HCT116 (cell line): Measurements from ENCODE around the gene NRP1. TPM values are rescaled to one million over a fixed set of nuclear protein-coding genes. Genes with fewer than 3 reads are reported as not detected.
A peak's percentile ranks its signal among the peaks of the same experiment; 100 is the strongest.

Experiments used
- ATAC-seq: fragments of 200-7000 bp; cut with Tn5 transposase; 2 replicates; pipeline ENCODE4 v1.9.1; 2020; ENCODE audit warnings: mild to moderate bottlenecking, moderate library complexity
- BruUV-seq: library from RNA; stranded (reverse); fragments of 400-500 nt; replicated peaks from 2 replicates; lab custom pipeline; 2021; lab: Mats Ljungman, UMichigan
- CTCF ChIA-PET: fragments of 300-600 bp; sonication (Branson Sonifier 250); formaldehyde crosslinking; loops from one replicate; lab custom pipeline; 2021; ENCODE audit warnings: antibody characterized with exemption; lab: Charles Lee
- POLR2A ChIA-PET: fragments of 300-600, 350-600 bp; sonication (Branson Sonifier 250); formaldehyde crosslinking; loops from one replicate; lab custom pipeline; 2021; ENCODE audit warnings: antibody characterized with exemption; lab: Charles Lee
- RAD21 ChIA-PET, 2 experiments: fragments of 300-600 bp; sonication (Branson Sonifier 250); formaldehyde crosslinking; loops; one replicate each; lab custom pipeline; 2023; ENCODE audit warnings: low total read pairs in 2 of 2; ENCODE audit not compliant: uncharacterized antibody in 2 of 2, unreplicated experiment in 2 of 2, low non-redundant PET in 1 of 2; lab: Charles Lee
- DNase-seq: peaks from one replicate; pipeline ENCODE4 v3.0.0-alpha.2; 2010; ENCODE audit warnings: low read depth, low spot score
- H2AFZ ChIP-seq: fragments of 200-600 bp; shearing (Covaris generic), sonication (generic); 2 replicates; pipeline ENCODE4 v1.6.1; 2017; ENCODE audit warnings: low read depth, mixed run types, mixed read lengths, antibody characterized with exemption, low read length; ENCODE audit not compliant: poor library complexity, severe bottlenecking
- H3K27ac ChIP-seq: 2 replicates; pipeline ENCODE4 v1.5.1; 2012; ENCODE audit warnings: low read depth, low read length
- H3K27me3 ChIP-seq: fragments of 200-600 bp; sonication (generic); 2 replicates; pipeline ENCODE4 v1.6.1; 2016; ENCODE audit warnings: mixed run types, low read length, mixed read lengths; ENCODE audit not compliant: insufficient read depth
- H3K36me3 ChIP-seq, 2 experiments: fragments of 200-500 bp in 1 of 2; fragments of 200-600 bp in 1 of 2; sonication (Bioruptor generic) in 1 of 2; sonication (generic) in 1 of 2; 2 replicates each; pipeline versions ENCODE4 v1.5.1 to v1.6.1; 2014 to 2016; ENCODE audit warnings: low read length in 2 of 2, inconsistent platforms in 1 of 2, mixed read lengths in 1 of 2, mixed run types in 1 of 2; ENCODE audit not compliant: insufficient read depth in 2 of 2, control insufficient read depth in 1 of 2
- H3K4me1 ChIP-seq, 2 experiments: fragments of 200-600 bp in 1 of 2; sonication (generic) in 1 of 2; 2 replicates each; pipeline versions ENCODE4 v1.5.1 to v1.6.1; 2012 to 2017; ENCODE audit warnings: low read length in 2 of 2, inconsistent platforms in 1 of 2, mild to moderate bottlenecking in 1 of 2, mixed read lengths in 1 of 2, mixed run types in 1 of 2, moderate library complexity in 1 of 2; ENCODE audit not compliant: insufficient read depth in 2 of 2, control insufficient read depth in 1 of 2
- H3K4me2 ChIP-seq: fragments of 200-600 bp; sonication (generic); 2 replicates; pipeline ENCODE4 v1.6.1; 2017; ENCODE audit warnings: mixed run types, low read length, mixed read lengths
- H3K4me3 ChIP-seq, 2 experiments: fragments of 200-600 bp in 1 of 2; sonication (generic) in 1 of 2; replicated peaks in 1 of 2; 2 replicates each; pipeline ENCODE4 v1.5.1; 2011 to 2016; ENCODE audit warnings: low read length in 2 of 2, control low read depth in 1 of 2, low read depth in 1 of 2, mild to moderate bottlenecking in 1 of 2, mixed read lengths in 1 of 2, mixed run types in 1 of 2
- H3K79me2 ChIP-seq: fragments of 200-600 bp; sonication (generic); 2 replicates; pipeline ENCODE4 v1.6.1; 2017; ENCODE audit warnings: mild to moderate bottlenecking, mixed run types, low read length, moderate library complexity, mixed read lengths; ENCODE audit not compliant: insufficient read depth
- H3K9ac ChIP-seq: fragments of 200-600 bp; sonication (generic); 2 replicates; pipeline ENCODE4 v1.6.1; 2016; ENCODE audit warnings: low read length, mixed read lengths
- H3K9me2 ChIP-seq: fragments of 200-600 bp; sonication (generic), shearing (Covaris generic); 2 replicates; pipeline ENCODE4 v1.6.1; 2017; ENCODE audit warnings: mixed run types, mild to moderate bottlenecking, moderate library complexity; ENCODE audit not compliant: insufficient read depth
- H3K9me3 ChIP-seq, 2 experiments: fragments of 200-500 bp in 1 of 2; fragments of 200-600 bp in 1 of 2; sonication (Bioruptor generic) in 1 of 2; sonication (generic) in 1 of 2; 2 replicates each; pipeline ENCODE4 v1.6.1; 2014 to 2017; ENCODE audit warnings: low read length in 2 of 2, mixed read lengths in 2 of 2, inconsistent platforms in 1 of 2, low read depth in 1 of 2, mild to moderate bottlenecking in 1 of 2, mixed run types in 1 of 2, moderate library complexity in 1 of 2; ENCODE audit not compliant: control insufficient read depth in 1 of 2, insufficient read depth in 1 of 2
- H4K20me1 ChIP-seq: fragments of 200-600 bp; sonication (generic), shearing (Covaris generic); 2 replicates; pipeline ENCODE4 v1.6.1; 2017; ENCODE audit warnings: mixed run types, mild to moderate bottlenecking, moderate library complexity; ENCODE audit not compliant: insufficient read depth
- ATF3 ChIP-seq: IDR thresholded peaks from 2 replicates; pipeline ENCODE4 v1.6.1; 2012
- CBX3 ChIP-seq: IDR thresholded peaks from 2 replicates; pipeline ENCODE4 v1.6.1; 2012; ENCODE audit warnings: low read depth
- CEBPB ChIP-seq: IDR thresholded peaks from 2 replicates; pipeline ENCODE4 v1.6.1; 2012; ENCODE audit warnings: low read depth
- CTCF ChIP-seq, 3 experiments: fragments of 200-600 bp in 1 of 3; sonication (generic) in 1 of 3; IDR thresholded peaks in 2 of 3; conservative IDR thresholded peaks in 1 of 3; 2 replicates each; pipeline ENCODE4 v1.5.1; 2012 to 2017; ENCODE audit warnings: low read depth in 2 of 3, low read length in 2 of 3, antibody characterized with exemption in 1 of 3, borderline replicate concordance in 1 of 3, control low read depth in 1 of 3, mild to moderate bottlenecking in 1 of 3, mixed read lengths in 1 of 3, mixed run types in 1 of 3, moderate library complexity in 1 of 3; ENCODE audit not compliant: insufficient read depth in 1 of 3
- EGR1 ChIP-seq: IDR thresholded peaks from 2 replicates; pipeline ENCODE4 v1.6.1; 2012; ENCODE audit warnings: low read depth
- ELF1 ChIP-seq: IDR thresholded peaks from 2 replicates; pipeline ENCODE4 v1.6.1; 2012; ENCODE audit warnings: low read depth, borderline replicate concordance
- FOSL1 ChIP-seq: IDR thresholded peaks from 2 replicates; pipeline ENCODE4 v1.6.1; 2012; ENCODE audit warnings: low read depth
- JUND ChIP-seq: IDR thresholded peaks from 2 replicates; pipeline ENCODE4 v1.6.1; 2012
- MAX ChIP-seq: IDR thresholded peaks from 2 replicates; pipeline ENCODE4 v1.6.1; 2012
- POLR2A ChIP-seq: IDR thresholded peaks from 2 replicates; pipeline ENCODE4 v1.7.0; 2011; ENCODE audit warnings: borderline replicate concordance; ENCODE audit not compliant: insufficient read depth, insufficient read length; ENCODE audit errors: extremely low read depth
- POLR2AphosphoS5 ChIP-seq: IDR thresholded peaks from 2 replicates; pipeline ENCODE4 v1.6.1; 2011; ENCODE audit warnings: mild to moderate bottlenecking, low read depth, low read length, moderate library complexity
- RAD21 ChIP-seq: IDR thresholded peaks from 2 replicates; pipeline ENCODE4 v1.6.1; 2012; ENCODE audit warnings: low read depth, mild to moderate bottlenecking
- REST ChIP-seq: IDR thresholded peaks from 2 replicates; pipeline ENCODE4 v1.6.1; 2012; ENCODE audit warnings: low read depth
- SIN3A ChIP-seq: IDR thresholded peaks from 2 replicates; pipeline ENCODE4 v1.6.1; 2012; ENCODE audit warnings: low read depth
- SP1 ChIP-seq: IDR thresholded peaks from 2 replicates; pipeline ENCODE4 v1.6.1; 2012; ENCODE audit warnings: low read depth
- SRF ChIP-seq: IDR thresholded peaks from 2 replicates; pipeline ENCODE4 v1.6.1; 2012; ENCODE audit warnings: low read depth
- TCF7L2 ChIP-seq: IDR thresholded peaks from 2 replicates; pipeline ENCODE4 v1.7.0; 2011; ENCODE audit warnings: borderline replicate concordance, inconsistent platforms; ENCODE audit not compliant: insufficient read depth, insufficient read length; ENCODE audit errors: extremely low read depth
- YY1 ChIP-seq: IDR thresholded peaks from 2 replicates; pipeline ENCODE4 v1.6.1; 2011; ENCODE audit warnings: low read length, low read depth, moderate library complexity, mild to moderate bottlenecking; ENCODE audit not compliant: insufficient replicate concordance; ENCODE audit errors: extremely low read depth
- ZFX ChIP-seq: fragments of 450-650 bp; IDR thresholded peaks from 2 replicates; pipeline ENCODE4 v1.6.1; 2017
- ZNF274 ChIP-seq: fragments of 200-500 bp; sonication (Bioruptor generic); IDR thresholded peaks from 2 replicates; pipeline ENCODE4 v1.6.1; 2014; ENCODE audit warnings: mild to moderate bottlenecking, low read depth, low read length, inconsistent platforms
- intact Hi-C: fragments of 100-400 bp; cut with micrococcal nuclease; formaldehyde crosslinking; loops from 2 replicates; pipeline ENCODE4 v1.10.0; 2022
- total RNA-seq: library from RNA; stranded (reverse); gene quantifications from one replicate; pipeline ENCODE4 v1.2.1, GENCODE V29; 2021; ENCODE audit not compliant: unreplicated experiment

Gene NRP1
- total RNA-seq, 1 experiment from 2014 or later, result 3.8 TPM

GRCh38 chr10:33336582-33337325 is 2.3 kb upstream of the NRP1 start:
- no peaks in the 10 kb centered on the region for H3K9me2 ChIP-seq
- intact Hi-C loops, result loop anchor here (10.0 kb wide), 2 partner anchors 748 to 888 kb away; no protein-coding TSS in a partner anchor
- no peaks in the 10 kb centered on the region for H4K20me1 ChIP-seq
- TF ChIP-seq ZFX (no peak), CTCF (IDR thresholded peaks at IDR 0.05 in 2 of 3, conservative IDR thresholded peaks at IDR 0.05 in 1 of 3; ENCODE audit: borderline replicate concordance in 1 of 3, insufficient read depth in 1 of 3, low read depth in 2 of 3, low read length in 2 of 3) (no peak), REST (no peak), CEBPB (no peak), MAX (no peak), SRF (no peak), ZNF274 (no peak), ATF3 (no peak), EGR1 (no peak), POLR2AphosphoS5 (no peak), POLR2A (no peak), SP1 (no peak), FOSL1 (no peak), ELF1 (no peak), TCF7L2 (no peak), YY1 (no peak), JUND (no peak), CBX3 (no peak), RAD21 (no peak), SIN3A (no peak)
- peak overlapping the region; percentile 95 for H3K4me2 ChIP-seq
- peaks cover 13% of the 10 kb centered on the region; the same call in 1 of the 2 replicates for H3K27me3 ChIP-seq
- DNase-seq, result no peak
- H3K4me3 ChIP-seq, result peak overlapping the region in 1 of 2 experiments; percentile 67; a peak in 2 of 4 replicates
- ATAC-seq, result no peak
- H3K4me1 ChIP-seq, result peaks cover 0 to 26% of the 10 kb centered on the region in 2 experiments; a peak in 3 of 4 replicates
- H3K79me2 ChIP-seq, result no peaks in the 10 kb centered on the region
- no peaks in the 10 kb centered on the region for H3K9me3 ChIP-seq
- H3K9ac ChIP-seq, result no peak overlapping the region
- BruUV-seq, result no TSS peak
- ChIA-PET RAD21 (no interaction called here), POLR2A (no interaction called here), CTCF (no interaction called here)
- H3K27ac ChIP-seq, result no peak overlapping the region
- H3K36me3 ChIP-seq, result no peaks in the 10 kb centered on the region
- H2AFZ ChIP-seq, result no peak overlapping the region
